ENCODE results near the gene CTAGE1.
"Not testable (repeated sequence)": the region's sequence is repeated elsewhere in the genome, so short reads cannot be mapped to it uniquely, and the experiment has no call there.

Gene CTAGE1

DNA sequence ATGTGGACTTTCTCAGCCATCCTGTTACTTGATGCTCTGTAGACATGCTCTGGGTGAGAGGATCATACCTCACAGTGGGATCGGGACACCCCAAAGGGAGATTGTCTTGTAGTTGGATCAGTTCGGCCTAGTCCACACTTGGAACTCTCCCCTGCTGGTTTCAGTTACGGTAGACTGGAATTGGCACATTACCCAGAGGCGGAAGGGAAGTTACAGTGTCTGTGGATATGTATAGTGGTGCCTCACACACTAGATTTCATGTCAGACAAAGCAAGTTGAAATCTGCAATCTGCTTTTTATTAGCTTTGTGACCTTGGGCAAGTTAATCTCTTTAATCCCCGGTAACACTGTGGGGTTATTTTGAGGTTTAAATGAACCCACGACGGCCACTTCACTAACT is 16.2 kb upstream of the CTAGE1 start:
- no peak for DNase-seq

DNA sequence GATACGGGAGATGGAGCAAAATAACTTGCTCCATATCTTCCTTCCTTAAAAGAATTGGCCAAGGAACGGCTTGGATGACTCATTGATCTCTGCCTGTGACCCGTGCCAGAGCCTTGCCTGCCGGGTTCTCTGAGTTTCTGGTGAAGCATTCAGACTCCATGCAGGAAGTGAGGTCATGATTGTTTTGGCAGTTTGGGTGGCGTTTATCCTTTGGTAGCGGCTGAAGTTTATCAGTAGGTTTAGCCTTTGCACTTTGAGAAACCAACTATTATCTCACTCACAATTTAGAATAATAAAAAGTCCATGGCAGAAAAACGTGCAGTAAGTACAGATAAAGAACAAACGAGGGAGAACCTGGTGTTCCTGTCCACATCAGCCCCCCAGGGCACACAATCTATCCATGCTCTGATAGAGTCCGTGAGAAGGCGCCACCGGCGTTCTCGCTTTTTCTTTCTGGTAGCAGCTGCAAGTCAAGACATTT is 15.0 kb upstream of the CTAGE1 start:
- no peak for DNase-seq

DNA sequence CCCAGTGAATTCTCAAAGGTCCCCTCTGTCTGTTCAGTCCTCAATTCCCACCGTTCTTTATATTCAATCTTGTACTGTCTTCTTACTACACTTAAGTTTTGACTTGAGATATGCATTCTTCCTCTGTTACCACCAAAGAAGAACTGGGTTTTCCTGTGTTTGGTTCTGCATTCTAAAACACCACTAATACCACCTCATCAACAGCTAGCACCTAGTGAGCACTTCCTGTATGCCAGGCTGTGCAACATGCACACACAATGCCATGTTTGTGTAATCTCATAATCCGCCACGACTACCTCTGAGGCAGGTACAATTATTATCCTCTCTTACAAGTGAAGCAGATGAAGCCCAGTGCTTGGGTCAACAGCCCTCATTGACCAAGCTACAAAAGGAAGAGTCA is 11.8 kb upstream of the CTAGE1 start:
- DNase-seq = no peak

DNA sequence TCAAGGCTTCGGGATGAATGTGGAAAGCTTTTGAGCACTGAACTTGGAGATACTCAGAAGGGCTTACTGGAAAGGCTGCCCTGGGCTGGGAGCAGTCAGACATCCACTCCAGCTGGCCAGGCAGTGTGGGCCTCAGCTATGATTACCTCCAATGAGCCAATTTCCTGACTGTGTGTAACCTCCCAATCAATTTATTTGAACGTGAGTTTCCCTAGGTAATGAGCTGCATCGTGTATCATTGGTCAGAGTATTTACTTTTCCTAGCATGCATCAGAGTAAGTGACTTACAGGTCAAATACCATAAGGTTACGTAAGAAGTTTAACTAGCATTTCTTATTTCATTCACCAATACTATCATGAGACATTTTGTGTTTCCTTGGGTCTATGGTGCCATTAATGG is 11.0 kb upstream of the CTAGE1 start:
- DNase-seq = no peak

DNA sequence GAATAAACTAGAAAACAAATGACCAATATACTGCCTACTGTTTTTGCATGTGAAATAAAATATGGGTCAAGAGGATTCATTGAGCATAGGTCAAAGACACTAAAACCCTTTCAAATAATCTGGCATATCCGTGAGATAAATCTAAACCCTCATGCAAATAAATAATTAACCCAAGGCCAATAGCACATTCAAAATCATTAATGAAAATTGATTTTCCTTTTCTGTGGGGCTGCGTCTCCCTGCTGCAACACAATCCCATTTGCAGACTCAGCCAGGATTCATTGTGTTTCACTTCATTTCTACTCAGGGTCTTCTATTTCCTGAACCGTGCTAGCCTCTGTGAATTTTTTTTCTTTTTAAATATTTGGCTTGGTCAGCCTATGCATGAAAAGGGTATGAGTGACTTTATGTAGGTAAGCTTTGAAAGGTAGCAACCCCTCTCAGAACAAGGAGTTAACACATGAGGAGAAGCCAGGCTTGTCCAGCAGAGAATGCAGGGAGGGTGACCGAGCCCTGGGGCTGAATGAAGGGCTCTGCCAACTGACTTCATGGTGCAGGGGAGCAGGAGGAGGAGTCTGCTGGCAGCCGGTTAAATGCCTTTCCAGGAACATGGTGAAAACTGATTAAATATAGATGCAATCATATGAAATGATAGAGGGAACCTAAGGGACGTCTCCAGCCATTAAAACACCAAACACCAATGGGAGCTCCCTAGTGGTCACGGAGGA is 10.3 kb upstream of the CTAGE1 start:
- DNase-seq = no peak

DNA sequence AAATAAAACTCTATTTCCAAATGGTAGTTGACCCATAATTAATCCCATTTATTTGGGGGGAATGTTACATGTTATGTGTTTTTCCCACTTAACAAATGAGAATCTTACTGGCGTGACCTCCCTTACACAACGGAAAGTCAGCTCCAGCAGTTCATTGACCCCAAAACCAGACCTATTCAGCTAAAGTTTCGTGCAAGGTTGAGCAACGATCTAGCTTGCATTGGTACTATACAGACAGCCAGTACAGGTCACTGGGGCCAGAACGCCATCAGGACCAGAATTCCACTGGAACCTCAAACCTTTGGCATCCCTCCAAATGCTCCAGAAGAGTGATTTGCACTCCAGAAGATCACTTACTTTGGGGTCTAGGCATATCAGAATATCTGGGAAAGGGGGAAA is 6.8 kb upstream of the CTAGE1 start:
- DNase-seq = no peak

DNA sequence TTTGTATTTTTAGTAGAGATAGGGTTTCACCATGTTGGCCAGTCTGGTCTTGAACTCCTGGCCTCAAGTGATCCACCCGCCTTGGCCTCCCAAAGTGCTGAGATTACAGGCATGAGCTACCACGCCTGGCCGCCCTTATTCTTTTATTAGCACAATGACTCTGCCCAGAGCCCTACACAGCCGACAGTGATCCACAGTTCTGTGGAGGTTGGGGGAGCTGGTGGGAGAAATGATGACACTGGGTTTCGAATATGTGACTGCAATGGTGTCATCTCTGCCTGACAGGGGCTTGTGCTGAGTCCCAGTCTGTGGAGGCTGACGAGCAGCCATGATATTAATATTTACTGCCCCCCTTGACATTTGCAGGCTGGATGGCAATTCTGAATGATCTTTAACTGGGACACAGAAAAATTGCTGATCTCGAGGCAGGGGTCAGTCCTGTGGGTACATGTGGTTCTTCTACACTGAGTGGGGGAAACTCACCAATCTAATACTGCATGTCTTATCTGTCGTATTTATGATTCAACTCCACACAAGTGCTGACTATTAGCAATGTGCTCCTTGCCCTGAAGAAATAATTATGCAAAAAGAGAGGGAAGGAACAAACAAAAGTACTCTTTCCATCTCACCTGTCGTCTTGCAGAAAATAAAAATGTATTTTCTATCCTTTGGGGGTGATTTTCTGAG is 6.3 kb upstream of the CTAGE1 start:
- no peak for DNase-seq

DNA sequence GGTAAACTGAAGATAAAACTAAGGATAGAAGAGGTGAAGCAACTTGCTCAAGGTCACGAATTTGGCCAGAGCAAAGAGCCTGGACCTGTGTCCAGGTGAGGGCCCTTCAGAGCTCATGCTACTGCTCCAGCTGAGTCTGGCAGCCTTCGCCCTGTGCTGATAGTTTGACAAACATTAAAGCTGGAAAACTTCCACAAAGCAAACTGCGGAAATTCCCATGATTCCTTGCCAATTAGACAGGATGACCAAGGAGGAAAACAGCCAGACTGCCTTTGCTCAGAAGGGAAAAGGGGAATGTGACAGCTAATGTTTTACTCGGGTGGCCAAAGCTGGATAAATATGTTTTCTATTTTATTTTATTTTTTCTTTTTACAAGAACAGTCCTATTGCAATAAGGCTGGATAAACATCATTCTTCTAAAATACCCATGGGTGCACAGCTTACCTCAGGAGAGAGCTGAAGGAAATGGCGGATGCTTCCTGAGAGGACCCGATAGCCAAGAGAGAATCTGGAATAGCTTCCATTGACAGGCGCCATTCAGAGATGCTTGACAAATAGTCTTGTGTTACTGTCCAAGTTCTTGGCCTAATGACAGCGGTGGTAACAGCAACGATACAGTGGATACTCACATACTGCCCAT is 5.3 kb upstream of the CTAGE1 start:
- DNase-seq = no peak

DNA sequence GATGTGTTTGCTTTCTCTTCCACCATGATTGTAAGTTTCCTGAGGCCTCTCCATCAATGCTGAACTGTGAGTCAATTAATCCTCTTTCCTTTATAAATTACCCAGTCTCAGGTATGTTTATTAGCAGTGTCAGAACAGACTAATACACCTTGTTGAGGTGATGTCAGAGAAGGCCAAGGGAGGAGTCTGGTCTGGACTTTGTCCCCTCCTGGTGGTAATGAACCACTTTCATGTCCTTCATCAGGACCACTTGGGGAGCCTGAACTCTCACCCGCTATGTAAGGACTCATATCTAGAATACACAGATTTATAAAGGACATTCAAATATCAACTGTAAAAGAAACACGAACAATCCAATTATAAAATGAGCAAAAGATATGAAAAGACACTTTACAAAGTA is 2.9 kb upstream of the CTAGE1 start:
- no peak for DNase-seq

DNA sequence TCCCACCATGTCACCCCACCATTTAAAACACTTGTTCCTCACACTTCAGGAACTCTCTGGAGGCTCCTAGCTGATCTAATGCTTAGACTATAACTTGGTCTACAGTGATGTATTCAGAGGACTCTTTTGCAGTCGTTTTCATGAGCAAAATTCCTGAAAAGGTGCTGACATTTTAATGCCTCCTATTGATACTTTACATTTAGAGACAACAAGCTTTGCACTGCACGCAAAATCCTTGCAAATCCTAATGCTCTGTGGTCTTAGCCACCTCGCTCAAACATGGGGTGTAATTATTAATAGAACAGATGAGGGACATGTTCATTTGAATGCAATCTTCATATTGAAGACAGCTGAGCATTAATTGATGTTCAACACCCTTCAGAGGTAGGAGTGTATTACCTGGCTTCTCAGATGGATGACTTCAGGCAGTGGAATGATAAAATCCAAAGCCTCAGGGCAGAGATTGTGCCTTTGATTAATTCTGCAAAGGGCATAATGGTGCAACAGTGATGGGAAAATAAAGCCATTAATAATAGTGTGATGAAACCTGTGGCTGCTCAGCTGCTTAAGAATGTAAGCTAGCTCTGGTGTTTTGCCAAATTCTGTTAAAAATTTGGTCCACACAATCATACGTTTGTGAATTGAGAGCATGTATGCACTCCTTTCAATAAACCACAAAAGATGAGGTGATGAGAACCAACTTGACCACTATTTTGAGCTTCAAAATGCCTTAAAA is 5.4 kb downstream of the CTAGE1 start:
- DNase-seq = no peak

DNA sequence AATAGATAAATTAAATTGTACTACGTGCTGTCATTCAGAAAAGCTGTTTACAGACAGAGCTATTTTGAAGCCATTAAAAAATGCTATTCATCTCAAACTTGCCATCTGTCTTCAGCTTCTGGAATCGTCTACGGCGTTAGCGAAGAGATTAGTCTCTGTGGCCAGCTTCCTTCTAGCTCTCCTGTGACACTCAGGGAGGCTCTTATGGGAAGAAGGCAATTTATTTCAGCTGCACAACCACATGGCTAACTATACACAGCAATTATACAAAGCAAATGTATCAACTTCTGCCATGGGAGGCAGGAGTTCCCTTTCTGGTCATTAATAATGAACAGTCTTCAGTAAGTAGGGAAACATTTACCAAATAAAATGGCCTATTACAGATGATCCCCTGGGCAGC is 6.3 kb downstream of the CTAGE1 start:
- no peak for DNase-seq

DNA sequence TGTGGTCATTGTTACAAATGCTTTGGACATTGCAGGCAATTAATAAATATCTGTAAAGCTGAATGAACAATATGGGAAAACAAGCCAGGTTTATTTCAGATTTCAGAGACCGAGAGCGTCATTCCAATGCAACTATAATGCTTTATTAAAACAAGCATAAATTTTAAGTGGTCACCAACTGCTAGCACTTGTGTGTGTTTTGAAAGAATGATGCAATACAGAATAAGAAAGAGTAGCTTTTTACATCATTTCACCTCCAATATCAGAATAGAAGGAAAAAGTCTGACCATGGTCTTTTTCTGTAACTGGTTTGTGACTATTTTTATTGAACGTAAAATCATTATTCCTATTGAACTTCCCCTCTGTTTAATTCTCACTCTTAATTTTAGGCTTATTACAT is 7.6 kb downstream of the CTAGE1 start:
- no peak for DNase-seq

DNA sequence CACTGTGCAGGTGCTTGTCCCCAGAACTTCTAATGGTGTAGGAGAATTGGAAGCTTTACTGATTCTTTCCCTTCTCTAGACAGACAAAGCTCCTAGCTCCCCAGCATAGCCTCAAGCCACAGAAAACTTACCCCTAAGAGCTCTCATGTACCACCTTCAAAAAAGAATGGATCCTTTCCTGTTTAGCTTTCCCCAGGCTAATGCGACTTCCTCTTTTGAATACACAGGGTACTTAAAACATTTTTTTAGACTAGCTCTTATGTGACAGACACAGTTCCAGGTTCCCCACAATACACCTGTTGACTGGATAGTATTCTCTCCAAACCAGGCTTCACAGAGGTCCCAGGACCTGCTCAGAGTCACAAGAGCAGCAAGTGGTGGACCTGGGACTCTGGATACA is 8.3 kb downstream of the CTAGE1 start:
- DNase-seq = no peak

DNA sequence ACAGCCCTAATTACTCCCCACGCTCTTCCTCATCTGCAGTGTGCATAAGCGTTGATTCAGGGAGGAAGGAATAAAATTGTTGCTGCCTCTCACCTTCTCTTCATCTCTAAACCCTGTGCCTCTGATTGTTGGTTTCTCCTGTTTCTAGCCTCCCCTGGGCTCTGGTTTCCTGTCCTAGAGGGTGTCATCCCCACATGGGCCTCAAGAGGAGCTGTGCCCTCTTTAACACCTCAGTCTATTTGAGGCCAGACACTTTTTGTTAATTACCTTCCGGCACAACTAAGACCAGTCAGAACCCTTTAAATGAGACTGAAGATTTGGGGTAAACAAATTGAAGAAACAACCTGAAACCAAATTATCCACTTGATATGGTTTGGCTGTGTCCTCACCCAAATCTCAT is 9.7 kb downstream of the CTAGE1 start:
- DNase-seq = peak; percentile 7 to 21

DNA sequence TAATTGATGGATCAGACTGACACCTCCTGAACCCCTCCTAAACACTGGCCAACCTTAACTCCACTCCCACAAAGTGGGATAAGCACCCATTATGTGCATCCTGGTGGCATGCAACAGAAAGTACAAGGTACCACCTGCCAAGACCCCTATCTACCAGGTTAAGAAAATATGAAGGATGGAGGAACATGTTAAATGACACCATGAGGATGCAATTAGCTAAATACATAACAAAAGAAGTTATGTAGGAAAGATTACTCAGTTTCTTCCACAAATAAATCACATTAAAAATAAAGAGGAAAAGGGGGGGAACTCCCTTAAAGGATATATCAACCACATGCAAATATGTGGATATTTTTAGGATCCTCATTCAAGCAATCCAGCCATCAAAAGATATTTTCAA is 12.6 kb downstream of the CTAGE1 start:
- no peak for DNase-seq

DNA sequence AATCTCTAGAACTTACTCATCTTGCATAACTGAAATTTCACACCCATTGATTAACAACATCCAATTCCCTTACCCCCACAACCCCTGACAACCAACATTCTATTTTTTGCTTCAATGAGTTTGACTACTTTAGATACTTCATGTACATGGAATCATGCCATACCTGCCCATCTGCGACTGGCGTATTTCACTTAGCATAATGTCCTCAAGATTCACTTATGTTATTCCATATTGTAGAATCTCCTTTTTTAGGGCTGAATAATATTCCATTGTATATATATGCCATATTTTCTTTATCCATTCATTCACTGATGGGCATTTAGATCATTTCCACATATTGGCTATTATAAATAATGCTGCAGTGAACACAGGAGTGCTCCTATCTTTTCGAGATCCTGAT is 13.8 kb downstream of the CTAGE1 start:
- no peak for DNase-seq

DNA sequence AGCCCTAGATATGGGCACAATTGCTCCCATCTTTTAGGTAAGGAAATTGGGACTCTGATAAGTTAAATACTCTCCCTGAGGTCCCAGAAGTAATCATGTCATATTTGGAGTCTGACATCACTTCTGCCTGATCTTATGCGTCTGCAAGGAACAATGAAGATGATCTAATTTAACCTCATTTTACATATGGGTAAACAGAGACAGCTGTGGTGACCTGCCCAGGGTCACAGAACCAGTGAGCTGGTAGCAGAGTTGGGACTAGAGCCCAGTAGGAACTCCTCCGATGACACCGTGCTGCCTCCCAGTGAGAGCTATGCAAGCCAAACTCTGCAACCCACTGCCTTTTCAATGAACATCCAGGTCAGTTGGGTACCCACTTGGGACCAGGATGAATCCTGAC is 17.8 kb downstream of the CTAGE1 start:
- no peak for DNase-seq

DNA sequence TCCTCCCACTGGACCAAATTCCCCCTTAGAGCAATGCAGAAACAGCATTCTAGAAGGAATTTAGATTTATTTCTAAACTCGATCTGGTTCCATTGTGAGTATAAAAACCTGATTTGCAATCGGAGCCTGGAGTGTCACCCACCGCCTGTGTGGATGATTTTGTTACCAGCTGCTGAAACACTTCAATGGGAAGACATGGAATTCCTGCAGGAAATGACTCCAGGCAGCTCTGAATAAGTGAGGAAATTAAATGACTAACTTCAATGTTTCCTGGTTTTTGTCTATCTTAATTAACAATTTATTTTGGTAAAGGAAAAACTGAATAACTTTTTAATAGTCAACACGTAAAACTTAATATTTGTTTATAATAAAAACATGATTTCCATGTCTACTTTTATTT is 19.3 kb downstream of the CTAGE1 start:
- DNase-seq = no peak

DNA sequence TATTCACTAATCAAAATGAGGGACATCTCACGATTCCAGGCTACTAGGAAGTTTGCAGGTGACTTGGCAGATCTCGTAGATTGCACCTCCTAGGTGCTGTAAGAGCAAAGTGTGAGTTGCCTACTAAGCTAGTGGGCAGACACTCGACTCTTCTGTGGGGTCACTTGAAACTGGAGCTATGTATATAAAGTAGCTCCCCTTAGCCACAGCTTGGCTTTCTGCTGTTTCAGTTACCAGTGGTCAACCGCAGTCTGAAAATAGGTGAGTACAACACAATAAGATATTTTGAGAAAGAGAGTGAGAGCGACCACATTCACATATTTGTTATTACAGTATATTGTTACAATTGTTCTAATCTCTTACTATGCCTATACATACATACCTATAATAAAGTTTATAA is 23.3 kb downstream of the CTAGE1 start:
- DNase-seq = no peak

DNA sequence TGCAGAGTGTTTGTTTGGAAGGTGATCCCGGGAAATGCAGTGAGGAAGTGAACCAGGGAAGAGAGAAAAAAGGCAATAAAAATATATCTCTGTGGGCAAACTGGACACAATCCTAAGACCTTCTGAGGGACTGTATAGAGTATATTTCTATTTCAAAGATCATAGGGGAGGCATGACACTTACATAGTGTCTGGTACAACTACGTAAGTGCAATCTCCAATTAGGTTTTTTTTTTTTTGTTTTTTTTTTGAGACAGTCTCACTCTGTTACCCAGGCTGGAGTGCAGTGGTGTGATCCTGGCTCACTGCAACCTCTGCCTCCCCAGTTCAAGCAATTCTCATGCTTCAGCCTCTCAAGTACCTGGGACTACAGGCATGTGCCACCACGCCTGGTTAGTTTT is 24.6 kb downstream of the CTAGE1 start:
- DNase-seq = not testable (repeated sequence)

DNA sequence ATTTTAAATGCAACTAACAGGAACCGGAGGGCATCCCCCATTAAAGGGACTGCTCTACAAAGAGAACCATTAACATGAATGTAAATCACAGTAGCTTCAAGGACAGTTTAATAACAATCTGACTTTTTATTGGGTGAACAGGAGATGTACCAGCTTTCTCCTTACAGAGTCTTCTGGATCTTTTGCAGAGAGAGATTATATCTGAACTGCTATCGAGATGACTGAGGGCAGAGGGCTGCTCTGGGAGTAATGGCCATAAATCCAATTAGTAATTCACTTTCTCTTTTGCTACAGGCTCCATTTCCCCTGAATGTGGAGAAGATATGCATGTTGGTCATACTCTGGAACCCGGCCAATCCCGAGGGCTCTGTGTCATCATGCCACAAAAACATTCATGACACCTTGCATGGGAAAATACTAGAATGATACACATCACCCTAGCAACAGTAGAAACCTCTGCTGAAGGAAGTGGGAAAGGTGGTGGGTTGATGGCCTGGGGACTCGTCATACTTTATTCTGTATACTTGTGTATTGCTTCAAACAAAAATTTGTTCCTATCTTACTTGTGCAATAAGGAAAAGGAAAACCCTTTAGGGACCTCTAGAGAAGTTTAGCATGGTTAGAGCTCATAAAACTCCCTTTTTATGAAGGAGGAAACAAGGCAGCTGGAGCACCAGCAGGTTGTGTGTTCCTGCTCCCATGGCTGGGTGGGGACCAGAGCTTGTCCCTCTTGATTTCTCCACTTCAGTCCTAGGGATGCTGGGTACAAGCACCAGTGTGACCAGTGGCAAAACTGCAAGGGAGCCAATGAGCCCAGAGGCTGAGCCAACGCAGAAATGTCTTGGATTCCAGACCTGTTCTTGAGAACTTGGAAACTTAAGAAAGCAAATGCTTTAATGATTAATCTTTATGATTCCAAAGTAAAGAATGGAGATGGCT is 26.0 kb downstream of the CTAGE1 start:
- DNase-seq = peak; percentile 29 to 63

DNA sequence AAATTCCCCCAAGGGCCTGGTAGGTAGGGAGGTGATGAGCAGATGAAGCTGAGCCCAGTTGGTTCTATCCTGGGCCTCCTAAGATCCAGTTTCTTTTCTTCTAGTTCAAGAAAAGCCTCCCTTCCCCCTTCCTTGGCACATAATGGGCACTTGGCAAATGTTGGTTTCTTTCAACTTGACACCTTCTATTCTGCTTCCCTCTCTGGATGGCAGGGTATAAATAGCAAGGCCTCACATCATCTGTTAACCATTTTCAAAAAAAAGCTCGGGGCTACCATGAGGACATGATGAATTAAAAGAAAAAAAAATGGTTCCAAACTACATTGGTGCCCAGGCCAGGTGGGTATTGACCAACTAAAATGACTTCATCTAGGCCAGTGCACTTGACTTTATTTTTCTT is 29.9 kb downstream of the CTAGE1 start:
- DNase-seq = no peak

Data from CD4-positive, alpha-beta T cell treated with Interferon alpha-2 for 1 hour (primary cell).